Amygdala (tissue), 56 donors: ENCODE measurements around the gene COL8A1.
A peak's percentile ranks its signal among the peaks of the same experiment; 100 is the strongest.
"Not testable (repeated sequence)": the region's sequence is repeated elsewhere in the genome, so short reads cannot be mapped to it uniquely, and the experiment has no call there.

Experiments used
- DNase-seq, 56 donors: peaks; one replicate each; lab custom pipeline; 2025; lab: John Stamatoyannopoulos, UW

COL8A1 gene

GRCh38 chr3:99834211-99834957 is 196.0 kb downstream of the COL8A1 start:
- no peak for DNase-seq

GRCh38 chr3:99836681-99837080 is 198.3 kb downstream of the COL8A1 start:
- no peak for DNase-seq

GRCh38 chr3:99837715-99838114 is 199.3 kb downstream of the COL8A1 start:
- DNase-seq = no peak

GRCh38 chr3:99838755-99839154 is 200.4 kb downstream of the COL8A1 start:
- DNase-seq = no peak

GRCh38 chr3:99839613-99840012 is 201.2 kb downstream of the COL8A1 start:
- no peak for DNase-seq

GRCh38 chr3:99841949-99842348 is 203.6 kb downstream of the COL8A1 start:
- DNase-seq = not testable (repeated sequence)

GRCh38 chr3:99842826-99843589 is 204.6 kb downstream of the COL8A1 start:
- no peak for DNase-seq

- peak in 1 of 56 donors; percentile 8 for DNase-seq
These were observed 205.3 kb downstream of the COL8A1 start for GRCh38 chr3:99843590-99844258.

- DNase-seq = no peak
These were observed 206.9 kb downstream of the COL8A1 start for GRCh38 chr3:99845331-99845730.

DNA sequence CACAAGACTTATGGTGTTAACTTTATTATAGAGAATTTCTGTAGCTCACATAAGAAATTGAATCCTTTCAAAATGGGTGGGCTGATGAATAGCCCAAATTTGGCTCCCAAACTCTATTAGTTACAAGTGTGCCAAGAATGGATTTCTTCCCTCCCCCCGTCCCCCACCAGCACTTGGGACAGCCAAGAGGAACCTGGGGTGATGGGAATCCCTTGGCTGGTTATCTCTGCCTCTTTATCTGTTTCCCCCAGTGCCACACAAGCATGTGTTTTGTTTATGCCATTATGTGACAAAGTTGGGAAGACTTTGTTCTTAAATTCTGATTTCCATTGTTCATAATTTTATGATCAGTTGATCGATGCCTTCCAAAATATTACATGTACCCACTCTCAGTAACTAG is 207.6 kb downstream of the COL8A1 start:
- no peak for DNase-seq

- DNase-seq = no peak
These were observed 208.2 kb downstream of the COL8A1 start for GRCh38 chr3:99846477-99847160.

GRCh38 chr3:99848433-99848832 is 210.0 kb downstream of the COL8A1 start:
- DNase-seq = no peak
